Amygdala (tissue), 56 donors: Measurements from ENCODE around the gene CES1.
"Not testable (repeated sequence)": the region's sequence is repeated elsewhere in the genome, so short reads cannot be mapped to it uniquely, and the experiment has no call there.

Experiments
- DNase-seq, 56 donors: peaks; one replicate each; lab custom pipeline; 2025; lab: John Stamatoyannopoulos, UW

The CES1 gene

GRCh38 chr16:55832425-55832772, 497 bp downstream of the CES1 start:
- no peak for DNase-seq

- no peak for DNase-seq
Measured at GRCh38 chr16:55830658-55831294, 2.1 kb downstream of the CES1 start.

- not testable (repeated sequence) for DNase-seq
Measured at GRCh38 chr16:55829232-55829631, 3.7 kb downstream of the CES1 start.

GRCh38 chr16:55828680-55829079, 4.2 kb downstream of the CES1 start:
- DNase-seq, result no peak

GRCh38 chr16:55825115-55825728, 7.7 kb downstream of the CES1 start:
- DNase-seq, result no peak

- DNase-seq, result no peak
Measured at GRCh38 chr16:55824473-55825000, 8.4 kb downstream of the CES1 start.

- DNase-seq, result no peak
Measured at GRCh38 chr16:55822280-55822810, 10.6 kb downstream of the CES1 start.

GRCh38 chr16:55821210-55821609, 11.7 kb downstream of the CES1 start:
- DNase-seq, result no peak

GRCh38 chr16:55820615-55821014, 12.3 kb downstream of the CES1 start:
- DNase-seq, result no peak

- DNase-seq, result no peak
Measured at GRCh38 chr16:55817236-55817912, 15.5 kb downstream of the CES1 start.

GRCh38 chr16:55816222-55816621, 16.7 kb downstream of the CES1 start:
- DNase-seq, result not testable (repeated sequence)

- no peak for DNase-seq
Measured at GRCh38 chr16:55815320-55815719, 17.6 kb downstream of the CES1 start.

GRCh38 chr16:55814174-55814573, 18.7 kb downstream of the CES1 start:
- not testable (repeated sequence) for DNase-seq

GRCh38 chr16:55813730-55814129, 19.2 kb downstream of the CES1 start:
- not testable (repeated sequence) for DNase-seq

- no peak for DNase-seq
Measured at GRCh38 chr16:55812951-55813350, 19.9 kb downstream of the CES1 start.

GRCh38 chr16:55811811-55812210, 21.1 kb downstream of the CES1 start:
- no peak for DNase-seq

- no peak for DNase-seq
Measured at GRCh38 chr16:55810451-55810961, 22.4 kb downstream of the CES1 start.

GRCh38 chr16:55809851-55810250, 23.0 kb downstream of the CES1 start:
- DNase-seq, result no peak

GRCh38 chr16:55809386-55809785, 23.5 kb downstream of the CES1 start:
- no peak for DNase-seq

- DNase-seq, result not testable (repeated sequence)
Measured at GRCh38 chr16:55808286-55808685, 24.6 kb downstream of the CES1 start.

- not testable (repeated sequence) for DNase-seq
Measured at GRCh38 chr16:55805104-55805503, 27.8 kb downstream of the CES1 start.
